K562 (cell line): ENCODE data around the gene ITGB5. TPM values are rescaled to one million over a fixed set of nuclear protein-coding genes. Genes with fewer than 3 reads are reported as not detected.

Source experiments
- ATAC-seq: fragments of 200-7000 bp; cut with Tn5 transposase; 3 replicates; pipeline ENCODE4 v1.9.1; 2020; ENCODE audit warnings: moderate library complexity
- BruUV-seq: library from RNA; stranded (reverse); fragments of 400-500 nt; replicated peaks from 2 replicates; lab custom pipeline; 2021; lab: Mats Ljungman, UMichigan
- CTCF ChIA-PET: fragments of 300-600 bp; formaldehyde crosslinking; extraction: SDS; loops from one replicate; lab custom pipeline; 2021; ENCODE audit warnings: low intra/inter-chr PET ratio; lab: Yijun Ruan, JAX
- POLR2A ChIA-PET: fragments of 300-600, 350-650 bp; sonication (Branson Sonifier 250); formaldehyde crosslinking; extraction: SDS; loops from one replicate; lab custom pipeline; 2021; ENCODE audit warnings: antibody characterized with exemption, inconsistent platforms; lab: Yijun Ruan, JAX
- DNase-seq, 4 experiments: peaks; one replicate each; pipeline versions ENCODE4 v3.0.0 to v3.0.0-alpha.2; 2011 to 2018; ENCODE audit warnings: low spot score in 3 of 4, mixed read lengths in 3 of 4; ENCODE audit errors: extremely low read depth in 1 of 4
- FAIRE-seq: peaks from 2 replicates; lab custom pipeline; 2011; peaks lifted over from hg19 to GRCh38; lab: Jason Lieb, UNC
- H2AFZ ChIP-seq: 2 replicates; pipeline ENCODE4 v1.6.0; 2011; ENCODE audit warnings: low read depth, low read length, control low read depth, inconsistent platforms
- H3K27ac ChIP-seq: fragments of 200-600 bp; 3 replicates; pipeline ENCODE4 v1.8.0; 2011; ENCODE audit warnings: low read depth, mild to moderate bottlenecking, control low read depth, inconsistent platforms, low read length, moderate library complexity, mixed read lengths; ENCODE audit errors: extremely low read depth
- H3K27me3 ChIP-seq, 2 experiments: fragments of 300-600 bp in 1 of 2; 2 replicates in 1 of 2; 3 replicates in 1 of 2; pipeline versions ENCODE4 v1.6.0 to v1.8.0; 2011; ENCODE audit warnings: inconsistent platforms in 2 of 2, low read length in 2 of 2, mild to moderate bottlenecking in 1 of 2, mixed read lengths in 1 of 2, moderate library complexity in 1 of 2; ENCODE audit not compliant: control insufficient read depth in 2 of 2, insufficient read depth in 2 of 2
- H3K36me3 ChIP-seq: fragments of 300-600 bp; 3 replicates; pipeline ENCODE4 v1.8.0; 2011; ENCODE audit warnings: mild to moderate bottlenecking, low read length, inconsistent platforms; ENCODE audit not compliant: control insufficient read depth, insufficient read depth
- H3K4me1 ChIP-seq, 2 experiments: fragments of 200-600 bp in 1 of 2; replicated peaks in 1 of 2; 2 replicates in 1 of 2; 3 replicates in 1 of 2; pipeline versions ENCODE4 v1.5.1 to v1.8.0; 2011; ENCODE audit warnings: inconsistent platforms in 2 of 2, low read length in 2 of 2, mild to moderate bottlenecking in 1 of 2, mixed read lengths in 1 of 2, moderate library complexity in 1 of 2; ENCODE audit not compliant: control insufficient read depth in 2 of 2, insufficient read depth in 2 of 2
- H3K4me2 ChIP-seq: 2 replicates; pipeline ENCODE4 v1.6.1; 2011; ENCODE audit warnings: low read length, control low read depth, inconsistent platforms, mixed read lengths; ENCODE audit not compliant: insufficient read depth
- H3K4me3 ChIP-seq: fragments of 200-600 bp; sonication (generic), shearing (Covaris generic); 2 replicates; pipeline ENCODE4 v1.5.1; 2016; ENCODE audit warnings: control low read depth, inconsistent platforms
- H3K79me2 ChIP-seq: fragments of 200-600 bp; 3 replicates; pipeline ENCODE4 v1.8.0; 2011; ENCODE audit warnings: low read length, inconsistent platforms; ENCODE audit not compliant: control insufficient read depth, insufficient read depth
- H3K9ac ChIP-seq, 2 experiments: 2 replicates each; pipeline versions ENCODE4 v1.6.0 to v1.6.1; 2011; ENCODE audit warnings: low read depth in 2 of 2, low read length in 2 of 2, control low read depth in 1 of 2, inconsistent platforms in 1 of 2, mild to moderate bottlenecking in 1 of 2, mixed read lengths in 1 of 2; ENCODE audit not compliant: insufficient read depth in 1 of 2
- H3K9me1 ChIP-seq: one replicate; pipeline ENCODE4 v1.6.0; 2011; ENCODE audit warnings: inconsistent platforms, mild to moderate bottlenecking, low read length, moderate library complexity; ENCODE audit not compliant: control insufficient read depth, insufficient read depth
- H3K9me3 ChIP-seq: replicated peaks from 2 replicates; pipeline ENCODE4 v1.5.1; 2011; ENCODE audit warnings: low read depth, low read length, inconsistent platforms; ENCODE audit not compliant: control insufficient read depth, insufficient read depth
- H4K20me1 ChIP-seq: replicated peaks from 2 replicates; pipeline ENCODE4 v1.6.1; 2011; ENCODE audit warnings: low read length, inconsistent platforms, mixed read lengths; ENCODE audit not compliant: control insufficient read depth, insufficient read depth
- CXXC5 ChIP-seq: fragments of 250-450 bp; sonication (Bioruptor Pico); IDR thresholded peaks from 2 replicates; pipeline ENCODE4 v1.8.0; 2022; ENCODE audit warnings: inconsistent platforms, mild to moderate bottlenecking, moderate library complexity
- ELF1 ChIP-seq: fragments of 200-800 bp; sonication (Bioruptor generic); IDR thresholded peaks from 2 replicates; pipeline ENCODE4 v1.6.1; 2016; ENCODE audit warnings: missing genetic modification characterization, missing compliant biosample characterization
- MAX ChIP-seq: sonication (generic); formaldehyde crosslinking; IDR thresholded peaks from 2 replicates; pipeline ENCODE4 v1.9.0; 2022; ENCODE audit warnings: mild to moderate bottlenecking, missing genetic modification reagents
- NCOA4 ChIP-seq: fragments of 450-650 bp; IDR thresholded peaks from 2 replicates; pipeline ENCODE4 v1.6.1; 2018; ENCODE audit warnings: mild to moderate bottlenecking; ENCODE audit not compliant: partially characterized antibody
- NR0B1 ChIP-seq: fragments of 450-650 bp; IDR thresholded peaks from one replicate; pipeline ENCODE4 v1.6.1; 2018; ENCODE audit warnings: mild to moderate bottlenecking, moderate library complexity; ENCODE audit not compliant: partially characterized antibody
- NR2F6 ChIP-seq: fragments of 450-650 bp; formaldehyde crosslinking; IDR thresholded peaks from 2 replicates; pipeline ENCODE4 v1.4.0; 2020; ENCODE audit warnings: mild to moderate bottlenecking
- PHB ChIP-seq: fragments of 250-450 bp; sonication (Bioruptor Pico); IDR thresholded peaks from 2 replicates; pipeline ENCODE4 v1.5.0; 2021
- PHTF2 ChIP-seq: fragments of 250-450 bp; sonication (Bioruptor Pico); IDR thresholded peaks from 2 replicates; pipeline ENCODE4 v1.5.0; 2021; ENCODE audit warnings: mild to moderate bottlenecking
- SIN3A ChIP-seq, 2 experiments: fragments of 150-350 bp in 1 of 2; IDR thresholded peaks; 2 replicates each; pipeline ENCODE4 v1.6.1; 2011 to 2016; ENCODE audit warnings: borderline replicate concordance in 2 of 2, low read depth in 2 of 2, low read length in 2 of 2, mild to moderate bottlenecking in 2 of 2, moderate library complexity in 2 of 2; ENCODE audit not compliant: control insufficient read depth in 1 of 2
- SMAD1 ChIP-seq: fragments of 150-350 bp; IDR thresholded peaks from 2 replicates; pipeline ENCODE4 v1.6.1; 2014; ENCODE audit warnings: low read length, low read depth; ENCODE audit not compliant: partially characterized antibody
- ZEB2 ChIP-seq: fragments of 450-650 bp; IDR thresholded peaks from 2 replicates; pipeline ENCODE4 v1.6.1; 2016
- ZNF41 ChIP-seq: fragments of 250-450 bp; sonication (Bioruptor Pico); conservative IDR thresholded peaks from 2 replicates; pipeline ENCODE4 v1.4.0; 2020; ENCODE audit warnings: mild to moderate bottlenecking
- ZNF561 ChIP-seq: fragments of 450-650 bp; formaldehyde crosslinking; conservative IDR thresholded peaks from 2 replicates; pipeline ENCODE4 v1.4.0; 2020; ENCODE audit warnings: mild to moderate bottlenecking, moderate library complexity
- whole genome bisulfite sequencing: fragments of 100-300 bp; shearing (Covaris generic); methylation state at CpG from one replicate; pipeline ENCODE4 v1.1.6; 2016; ENCODE audit warnings: low coverage, mixed read lengths; ENCODE audit not compliant: insufficient coverage; ENCODE audit errors: missing lambda C conversion rate; 5-methylcytosine and 5-hydroxymethylcytosine counted together
- in situ Hi-C: fragments of 300-500 bp; cut with MboI; formaldehyde crosslinking; loops from 4 replicates; pipeline ENCODE4 v1.15.0; 2018; ENCODE audit warnings: inconsistent platforms, mixed read lengths
- intact Hi-C: fragments of 100-400 bp; cut with micrococcal nuclease; formaldehyde crosslinking; loops from 2 replicates; pipeline ENCODE4 v1.14.2; 2022
- polyA plus RNA-seq, 8 experiments: library from polyadenylated mRNA; depleted of rRNA in 4 of 8; stranded (reverse) in 5 of 8; unstranded in 3 of 8; fragments of >200 nt; fragmentation: Nextera tagmentation in 2 of 8; fragmentation: Illumina TruSeq in 1 of 8; extraction: Ambion mirVana in 2 of 8; extraction: Trizol in 1 of 8; gene quantifications; 2 replicates each; pipeline versions ENCODE4 v1.2.1 to v1.2.3, GENCODE V29; 2011 to 2014; ENCODE audit warnings: inconsistent platforms in 1 of 8, missing spikeins in 1 of 8
- total RNA-seq, 7 experiments: library from RNA; depleted of rRNA in 6 of 7; stranded (reverse); fragments of >200 nt in 6 of 7; fragmentation: Illumina TruSeq in 2 of 7; extraction: Trizol in 2 of 7; gene quantifications; 2 replicates each; pipeline versions ENCODE4 v1.2.1 to v1.2.3, GENCODE V29; 2011 to 2021; ENCODE audit warnings: low replicate concordance in 1 of 7

Gene ITGB5
- total and polyA plus RNA-seq, 9 of the 15 experiments (the other 6 are each of a cell fraction or from before 2014, with no cell fraction given), result 1.7 to 46.8 (median 9.9) TPM

GRCh38 chr3:124824286-124824915, 62.8 kb downstream of the ITGB5 start (continued):
- no peak for TF ChIP-seq NCOA4
- TF ChIP-seq PHB, result no peak
- no peak for TF ChIP-seq CXXC5
- no peak for TF ChIP-seq SMAD1
- no peak for TF ChIP-seq ZNF41
- no peak for TF ChIP-seq MAX (CRISPR knock-in tag)
- no peak for TF ChIP-seq NR2F6 (CRISPR knock-in tag)
- no peak for TF ChIP-seq PHTF2 (CRISPR knock-in tag)
- TF ChIP-seq SIN3A (IDR thresholded peaks at IDR 0.05; ENCODE audit: borderline replicate concordance in 2 of 2, control insufficient read depth in 1 of 2, low read depth in 2 of 2, low read length in 2 of 2), result no peak
- TF ChIP-seq ELF1 (tag), result no peak
- TF ChIP-seq ZEB2, result no peak
- TF ChIP-seq ZNF561, result no peak

- POLR2A ChIA-PET, result interaction anchor here (1.6 kb wide), 1 partner anchor 11 kb away, joined by 5 read pairs; no protein-coding TSS in a partner anchor
Measured at GRCh38 chr3:124823648-124824047, 63.5 kb downstream of the ITGB5 start.

More at GRCh38 chr3:124823648-124824047, 63.5 kb downstream of the ITGB5 start:
- no peaks in the 10 kb centered on the region for H3K36me3 ChIP-seq
- CTCF ChIA-PET, result no interaction called here
- no peak overlapping the region for H3K27ac ChIP-seq
- no peaks in the 10 kb centered on the region; a peak in 1 of 5 replicates for H3K4me1 ChIP-seq
- no peaks in the 10 kb centered on the region for H3K9me1 ChIP-seq
- no peak overlapping the region for H3K4me2 ChIP-seq
- no peaks in the 10 kb centered on the region for H4K20me1 ChIP-seq
- H3K4me3 ChIP-seq, result no peak overlapping the region
- intact Hi-C loops, result no loop called here
- FAIRE-seq, result no peak
- no peak overlapping the region for H2AFZ ChIP-seq
- 92% methylated on average over 2 of the region's 2 CpGs for WGBS
- no peaks in the 10 kb centered on the region for H3K27me3 ChIP-seq
- no peak for TF ChIP-seq NR0B1
- ATAC-seq, result no peak
- H3K9me3 ChIP-seq, result no peaks in the 10 kb centered on the region
- no TSS peak for BruUV-seq
- no peak for DNase-seq
- H3K79me2 ChIP-seq, result no peaks in the 10 kb centered on the region
- no peak overlapping the region for H3K9ac ChIP-seq
- in situ Hi-C loops, result no loop called here
